Neutrophil (primary cell): ENCODE results near the gene SH3YL1.

ENCODE experiments used
- H3K27ac ChIP-seq: fragments of 200-600 bp; sonication (generic); 2 replicates; pipeline ENCODE4 v1.5.1; 2016; ENCODE audit warnings: mild to moderate bottlenecking, moderate library complexity
- H3K27me3 ChIP-seq: fragments of 200-600 bp; sonication (generic); 2 replicates; pipeline ENCODE4 v1.6.0; 2016; ENCODE audit warnings: mild to moderate bottlenecking
- H3K36me3 ChIP-seq: fragments of 200-600 bp; sonication (generic); 2 replicates; pipeline ENCODE4 v1.5.1; 2017
- H3K4me1 ChIP-seq, 2 experiments: fragments of 200-600 bp in 1 of 2; sonication (generic) in 1 of 2; 1 replicate in 1 of 2; 2 replicates in 1 of 2; pipeline versions ENCODE4 v1.5.1 to v1.6.1; 2013 to 2016; ENCODE audit warnings: low read depth in 1 of 2, low read length in 1 of 2, mild to moderate bottlenecking in 1 of 2, moderate library complexity in 1 of 2; ENCODE audit not compliant: control insufficient read depth in 1 of 2, insufficient read depth in 1 of 2
- H3K4me3 ChIP-seq, 2 experiments: fragments of 200-600 bp in 1 of 2; sonication (generic) in 1 of 2; 1 replicate in 1 of 2; 2 replicates in 1 of 2; pipeline ENCODE4 v1.5.1; 2013 to 2016; ENCODE audit warnings: low read depth in 1 of 2, low read length in 1 of 2, mild to moderate bottlenecking in 1 of 2, moderate library complexity in 1 of 2
- H3K9me3 ChIP-seq: fragments of 200-600 bp; sonication (generic); 2 replicates; pipeline ENCODE4 v1.5.1; 2016
- TF ChIP-seq, protein P1 (sequence below): fragments of 200-600 bp; sonication (generic); IDR thresholded peaks from 2 replicates; pipeline ENCODE4 v1.5.1; 2016; ENCODE audit warnings: antibody characterized with exemption

The SH3YL1 gene

DNA sequence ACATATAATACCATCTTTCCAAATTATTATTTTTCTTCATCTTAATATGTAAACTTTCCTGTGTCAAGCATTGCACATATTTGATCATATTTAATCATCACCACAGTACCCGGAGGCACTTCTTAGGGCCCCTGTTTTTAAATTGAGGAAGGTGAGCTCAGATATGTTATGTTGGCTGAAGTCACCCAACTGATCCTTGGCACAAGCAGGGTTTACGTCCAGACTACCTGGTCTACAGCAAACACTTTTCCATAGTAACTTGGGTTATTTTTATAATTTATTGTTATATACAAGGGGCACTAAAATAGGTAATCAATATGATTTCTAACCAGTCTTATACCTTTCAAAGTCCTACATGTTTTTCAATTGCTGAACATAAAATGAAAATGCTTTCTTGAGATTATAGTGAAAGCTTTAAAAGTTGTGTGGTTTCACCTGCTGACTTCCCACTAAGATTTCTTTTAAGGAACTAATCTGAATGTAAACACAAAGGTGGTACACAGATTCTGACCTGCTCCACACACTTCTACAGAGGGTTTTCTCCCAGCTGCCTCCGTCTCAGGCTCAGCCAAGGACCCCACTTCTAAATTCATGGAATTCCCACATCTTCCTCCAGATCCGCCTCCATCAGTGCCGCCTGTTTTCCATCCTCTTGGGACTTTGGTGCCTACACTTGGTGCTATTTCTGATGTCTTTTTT, 52.2 kb downstream of the SH3YL1 start:
- Histone ChIP-seq H3K36me3 (no peaks in the 10 kb centered on the region), H3K4me3 (no peak overlapping the region), H3K27ac (no peak overlapping the region), H3K9me3 (peaks cover 7% of the 10 kb centered on the region), H3K4me1 (no peaks in the 10 kb centered on the region), H3K27me3 (no peaks in the 10 kb centered on the region)
- TF ChIP-seq, protein P1, sequence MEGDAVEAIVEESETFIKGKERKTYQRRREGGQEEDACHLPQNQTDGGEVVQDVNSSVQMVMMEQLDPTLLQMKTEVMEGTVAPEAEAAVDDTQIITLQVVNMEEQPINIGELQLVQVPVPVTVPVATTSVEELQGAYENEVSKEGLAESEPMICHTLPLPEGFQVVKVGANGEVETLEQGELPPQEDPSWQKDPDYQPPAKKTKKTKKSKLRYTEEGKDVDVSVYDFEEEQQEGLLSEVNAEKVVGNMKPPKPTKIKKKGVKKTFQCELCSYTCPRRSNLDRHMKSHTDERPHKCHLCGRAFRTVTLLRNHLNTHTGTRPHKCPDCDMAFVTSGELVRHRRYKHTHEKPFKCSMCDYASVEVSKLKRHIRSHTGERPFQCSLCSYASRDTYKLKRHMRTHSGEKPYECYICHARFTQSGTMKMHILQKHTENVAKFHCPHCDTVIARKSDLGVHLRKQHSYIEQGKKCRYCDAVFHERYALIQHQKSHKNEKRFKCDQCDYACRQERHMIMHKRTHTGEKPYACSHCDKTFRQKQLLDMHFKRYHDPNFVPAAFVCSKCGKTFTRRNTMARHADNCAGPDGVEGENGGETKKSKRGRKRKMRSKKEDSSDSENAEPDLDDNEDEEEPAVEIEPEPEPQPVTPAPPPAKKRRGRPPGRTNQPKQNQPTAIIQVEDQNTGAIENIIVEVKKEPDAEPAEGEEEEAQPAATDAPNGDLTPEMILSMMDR, result no peak

GRCh38 chr2:210660-211059, 53.2 kb downstream of the SH3YL1 start:
- no peak overlapping the region for H3K27ac ChIP-seq
- no peak overlapping the region for H3K4me3 ChIP-seq
- H3K9me3 ChIP-seq, result peaks cover 16% of the 10 kb centered on the region
- no peaks in the 10 kb centered on the region for H3K36me3 ChIP-seq
- H3K27me3 ChIP-seq, result no peaks in the 10 kb centered on the region
- H3K4me1 ChIP-seq, result no peaks in the 10 kb centered on the region
- TF ChIP-seq, protein P1, result no peak

GRCh38 chr2:209470-209869, 54.4 kb downstream of the SH3YL1 start:
- no peaks in the 10 kb centered on the region for H3K27me3 ChIP-seq
- H3K9me3 ChIP-seq, result peaks cover 21% of the 10 kb centered on the region
- TF ChIP-seq, protein P1, result no peak
- H3K27ac ChIP-seq, result no peak overlapping the region
- H3K4me1 ChIP-seq, result no peaks in the 10 kb centered on the region
- H3K36me3 ChIP-seq, result no peaks in the 10 kb centered on the region
- no peak overlapping the region for H3K4me3 ChIP-seq

- Histone ChIP-seq H3K36me3 (no peaks in the 10 kb centered on the region), H3K27me3 (no peaks in the 10 kb centered on the region), H3K9me3 (peaks cover 25% of the 10 kb centered on the region), H3K4me1 (no peaks in the 10 kb centered on the region), H3K4me3 (no peak overlapping the region), H3K27ac (no peak overlapping the region)
- TF ChIP-seq, protein P1, result no peak
Measured at GRCh38 chr2:208335-208734, 55.5 kb downstream of the SH3YL1 start.

- Histone ChIP-seq H3K4me3 (no peak overlapping the region), H3K4me1 (no peaks in the 10 kb centered on the region), H3K27me3 (no peaks in the 10 kb centered on the region), H3K9me3 (peaks cover 25% of the 10 kb centered on the region), H3K27ac (no peak overlapping the region), H3K36me3 (no peaks in the 10 kb centered on the region)
- TF ChIP-seq, protein P1, result no peak
Measured at GRCh38 chr2:203984-204383, 59.8 kb downstream of the SH3YL1 start.
